Subcutaneous adipose tissue (tissue), 4 donors: Measurements from ENCODE around the gene C5. TPM values are rescaled to one million over a fixed set of nuclear protein-coding genes. Genes with fewer than 3 reads are reported as not detected.

Experiments used
- total RNA-seq, 4 donors: library from RNA; depleted of rRNA; stranded (reverse); fragments of >200 nt; gene quantifications; one replicate each; pipeline ENCODE4 v1.1.0, GENCODE V29; 2016
- TF ChIP-seq, protein P1 (sequence below): fragments of 450-650 bp; IDR thresholded peaks from one replicate; pipeline ENCODE4 v1.5.1; 2016; ENCODE audit warnings: low read depth, mild to moderate bottlenecking, control low read depth, antibody characterized with exemption, moderate library complexity

Gene C5
- total RNA-seq, 4 donors from 2014 or later, result 13.6 to 23.7 (median 16.5) TPM

- TF ChIP-seq, protein P1, sequence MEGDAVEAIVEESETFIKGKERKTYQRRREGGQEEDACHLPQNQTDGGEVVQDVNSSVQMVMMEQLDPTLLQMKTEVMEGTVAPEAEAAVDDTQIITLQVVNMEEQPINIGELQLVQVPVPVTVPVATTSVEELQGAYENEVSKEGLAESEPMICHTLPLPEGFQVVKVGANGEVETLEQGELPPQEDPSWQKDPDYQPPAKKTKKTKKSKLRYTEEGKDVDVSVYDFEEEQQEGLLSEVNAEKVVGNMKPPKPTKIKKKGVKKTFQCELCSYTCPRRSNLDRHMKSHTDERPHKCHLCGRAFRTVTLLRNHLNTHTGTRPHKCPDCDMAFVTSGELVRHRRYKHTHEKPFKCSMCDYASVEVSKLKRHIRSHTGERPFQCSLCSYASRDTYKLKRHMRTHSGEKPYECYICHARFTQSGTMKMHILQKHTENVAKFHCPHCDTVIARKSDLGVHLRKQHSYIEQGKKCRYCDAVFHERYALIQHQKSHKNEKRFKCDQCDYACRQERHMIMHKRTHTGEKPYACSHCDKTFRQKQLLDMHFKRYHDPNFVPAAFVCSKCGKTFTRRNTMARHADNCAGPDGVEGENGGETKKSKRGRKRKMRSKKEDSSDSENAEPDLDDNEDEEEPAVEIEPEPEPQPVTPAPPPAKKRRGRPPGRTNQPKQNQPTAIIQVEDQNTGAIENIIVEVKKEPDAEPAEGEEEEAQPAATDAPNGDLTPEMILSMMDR, result no peak
Observed at GRCh38 chr9:120933310-120934055, 116.6 kb downstream of the C5 start.

DNA sequence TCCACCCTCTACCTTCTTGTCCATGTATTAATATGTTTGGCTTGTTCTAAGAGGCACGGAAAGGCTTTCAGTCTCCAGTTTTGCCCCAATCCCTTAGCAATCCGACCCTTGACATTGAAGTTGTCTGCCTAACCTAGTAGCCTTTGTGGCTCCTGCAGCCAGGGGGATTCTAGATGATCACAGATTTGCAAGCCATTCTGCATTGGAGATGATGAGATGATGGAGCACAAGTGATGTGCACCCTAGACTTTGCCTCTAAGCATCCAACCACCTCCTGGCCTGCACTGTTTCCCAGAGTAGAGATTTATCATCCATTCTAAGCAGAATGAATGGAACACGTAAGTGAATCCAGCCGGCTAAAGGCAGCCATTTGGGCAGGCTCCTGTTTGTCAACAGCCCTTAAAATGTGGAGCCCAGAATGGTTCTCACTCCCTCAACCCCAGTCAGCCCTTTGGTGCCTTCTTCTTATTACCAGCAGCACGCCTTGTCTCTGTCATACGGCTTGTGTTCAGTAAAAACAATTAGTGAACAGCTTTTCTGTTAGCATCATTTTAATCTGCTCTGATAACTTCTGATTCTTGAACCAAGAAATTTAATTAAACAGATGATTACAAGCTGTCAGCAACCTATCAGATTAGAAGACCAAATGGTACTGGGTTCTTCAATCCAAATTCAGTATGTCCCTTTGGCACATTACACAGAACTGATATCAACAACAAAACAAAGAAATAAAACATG is 117.8 kb downstream of the C5 start:
- TF ChIP-seq, protein P1, result no peak

DNA sequence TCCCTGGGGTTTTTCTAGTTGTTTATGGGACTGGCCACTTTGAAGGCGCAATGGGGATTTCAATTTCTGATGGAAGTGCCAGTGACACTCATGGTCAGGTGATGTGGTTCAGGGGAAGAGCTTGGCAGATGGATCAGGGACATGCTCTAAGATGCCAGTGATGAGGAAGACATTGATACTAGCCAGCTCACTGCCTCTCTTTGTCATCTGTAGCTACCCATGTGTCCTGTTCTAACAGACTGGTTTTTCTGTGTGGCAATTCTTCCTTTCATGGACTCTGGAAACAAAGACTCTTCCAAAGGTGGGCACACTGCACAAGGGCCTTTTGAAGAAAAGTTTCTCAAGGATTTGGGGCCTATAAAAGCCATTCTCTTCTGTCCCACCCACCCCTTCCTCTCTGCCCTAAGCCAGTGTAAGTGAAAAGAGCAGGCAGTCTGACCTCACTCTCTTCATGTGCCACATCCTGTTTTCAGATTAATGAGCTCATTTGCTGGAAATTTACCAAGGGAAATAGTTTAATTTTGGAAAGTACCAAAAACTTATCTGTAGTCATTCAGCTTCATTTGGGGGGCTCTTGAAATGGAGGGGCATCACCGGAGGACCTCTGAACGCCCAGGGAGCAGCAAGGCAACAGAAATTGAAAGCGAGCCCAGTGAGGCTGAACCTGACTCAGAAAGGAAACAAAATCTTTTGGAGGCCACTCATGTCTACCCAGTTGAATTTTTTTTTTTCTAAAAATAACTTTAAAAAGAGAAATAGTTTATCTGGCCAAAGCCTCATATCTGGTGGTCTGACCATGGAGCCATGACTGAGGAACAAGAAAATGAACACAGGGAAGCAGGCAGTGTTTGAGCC is 118.6 kb downstream of the C5 start:
- TF ChIP-seq, protein P1, result no peak

GRCh38 chr9:120929229-120929791 is 120.8 kb downstream of the C5 start:
- TF ChIP-seq, protein P1, result no peak

- TF ChIP-seq, protein P1, result no peak
Observed at GRCh38 chr9:120928483-120929228, 121.4 kb downstream of the C5 start.

- TF ChIP-seq, protein P1, result no peak
Observed at GRCh38 chr9:120928015-120928482, 122.0 kb downstream of the C5 start.
